Measurements from ENCODE around the gene FBXL7. TPM values are rescaled to one million over a fixed set of nuclear protein-coding genes. Genes with fewer than 3 reads are reported as not detected.

Gene FBXL7
- total RNA-seq, 1 experiment from 2014 or later = not detected

DNA sequence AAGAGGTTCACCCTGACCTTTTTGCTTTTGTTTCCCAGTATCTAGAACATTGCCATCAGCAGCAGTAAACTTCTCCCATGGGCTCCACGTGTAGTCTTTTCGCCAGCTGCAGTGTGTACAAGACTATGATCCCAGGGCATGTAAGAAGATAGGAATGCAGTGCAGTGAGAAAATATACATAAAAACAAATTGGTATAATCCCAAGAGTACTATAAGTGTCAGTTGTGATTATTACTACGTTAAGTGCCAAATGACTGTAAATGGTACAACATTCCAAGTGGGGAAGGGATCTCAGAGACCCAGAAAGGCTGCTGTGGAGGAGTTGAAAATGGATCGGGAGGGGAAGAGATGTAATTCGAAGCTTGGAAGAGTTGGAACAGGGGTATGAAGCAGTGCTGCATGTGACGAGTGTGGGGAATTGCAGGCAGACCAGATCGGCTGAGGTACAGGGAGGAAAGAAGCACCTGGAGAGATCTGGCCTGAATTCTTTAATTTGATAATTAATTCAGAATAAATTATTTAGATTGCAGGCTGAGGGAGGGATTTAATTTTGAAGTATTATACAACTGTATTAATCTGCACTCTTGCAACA is 95.1 kb downstream of the FBXL7 start:
- no peaks in the 10 kb centered on the region for H3K9me3 ChIP-seq (ENCODE audit: insufficient read depth, low read depth)
- BruUV-seq (replicated peaks) = no TSS peak
- no peaks in the 10 kb centered on the region for H3K27me3 ChIP-seq (ENCODE audit: insufficient read depth, low read depth)
- no peak for DNase-seq
- H3K4me3 ChIP-seq = no peak overlapping the region
- no peak overlapping the region for H2AFZ ChIP-seq
- H3K9me2 ChIP-seq (ENCODE audit: insufficient read depth) = no peaks in the 10 kb centered on the region
- no peaks in the 10 kb centered on the region for H3K79me2 ChIP-seq (ENCODE audit: low read depth)
- H3K4me1 ChIP-seq (replicated peaks; ENCODE audit: insufficient read depth) = no peaks in the 10 kb centered on the region
- H4K20me1 ChIP-seq (ENCODE audit: insufficient read depth) = no peaks in the 10 kb centered on the region
- no peaks in the 10 kb centered on the region for H3F3A ChIP-seq (ENCODE audit: insufficient read depth, low read depth)
- no peaks in the 10 kb centered on the region for H3K36me3 ChIP-seq (ENCODE audit: low read depth)
- H3K4me2 ChIP-seq = no peak overlapping the region
- intact Hi-C loops (cut with micrococcal nuclease; ENCODE audit: unreplicated experiment) = no loop called here
- ChIA-PET POLR2A (ENCODE audit: unreplicated experiment) (no interaction called here), CTCF (no interaction called here)
- no peak overlapping the region for H3K27ac ChIP-seq
- TF ChIP-seq EZH2 (IDR thresholded peaks at IDR 0.05; ENCODE audit: low read depth) (no peak), CTCF (conservative IDR thresholded peaks at IDR 0.05) (no peak)

- H3K4me3 ChIP-seq = no peak overlapping the region
- H3K27me3 ChIP-seq (ENCODE audit: insufficient read depth, low read depth) = no peaks in the 10 kb centered on the region
- no peaks in the 10 kb centered on the region for H3F3A ChIP-seq (ENCODE audit: insufficient read depth, low read depth)
- no TSS peak for BruUV-seq (replicated peaks)
- no peaks in the 10 kb centered on the region for H3K36me3 ChIP-seq (ENCODE audit: low read depth)
- POLR2A ChIA-PET (ENCODE audit: unreplicated experiment) = no interaction called here
- DNase-seq = no peak
- H3K4me1 ChIP-seq (replicated peaks; ENCODE audit: insufficient read depth) = no peaks in the 10 kb centered on the region
- no peak overlapping the region for H3K27ac ChIP-seq
- H3K79me2 ChIP-seq (ENCODE audit: low read depth) = no peaks in the 10 kb centered on the region
- TF ChIP-seq EZH2 (IDR thresholded peaks at IDR 0.05; ENCODE audit: low read depth) (no peak), CTCF (conservative IDR thresholded peaks at IDR 0.05) (no peak)
- no peak overlapping the region for H3K4me2 ChIP-seq
- no peaks in the 10 kb centered on the region for H3K9me3 ChIP-seq (ENCODE audit: insufficient read depth, low read depth)
- H3K9me2 ChIP-seq (ENCODE audit: insufficient read depth) = no peaks in the 10 kb centered on the region
- intact Hi-C loops (cut with micrococcal nuclease; ENCODE audit: unreplicated experiment) = no loop called here
- no peaks in the 10 kb centered on the region for H4K20me1 ChIP-seq (ENCODE audit: insufficient read depth)
- no peak overlapping the region for H2AFZ ChIP-seq
- CTCF ChIA-PET = no interaction called here
Measured at GRCh38 chr5:15595929-15596328, 95.9 kb downstream of the FBXL7 start.

GRCh38 chr5:15596936-15597335 is 97.0 kb downstream of the FBXL7 start:
- ChIA-PET CTCF (no interaction called here), POLR2A (ENCODE audit: unreplicated experiment) (no interaction called here)

More at GRCh38 chr5:15596936-15597335, 97.0 kb downstream of the FBXL7 start:
- Histone ChIP-seq H3K27ac (no peak overlapping the region), H3F3A (ENCODE audit: insufficient read depth, low read depth) (no peaks in the 10 kb centered on the region), H3K4me2 (no peak overlapping the region), H3K4me3 (no peak overlapping the region), H2AFZ (no peak overlapping the region), H3K36me3 (ENCODE audit: low read depth) (no peaks in the 10 kb centered on the region), H3K27me3 (ENCODE audit: insufficient read depth, low read depth) (no peaks in the 10 kb centered on the region), H3K9me2 (ENCODE audit: insufficient read depth) (no peaks in the 10 kb centered on the region), H4K20me1 (ENCODE audit: insufficient read depth) (no peaks in the 10 kb centered on the region), H3K4me1 (replicated peaks; ENCODE audit: insufficient read depth) (no peaks in the 10 kb centered on the region), H3K79me2 (ENCODE audit: low read depth) (no peaks in the 10 kb centered on the region), H3K9me3 (ENCODE audit: insufficient read depth, low read depth) (no peaks in the 10 kb centered on the region)
- no peak for DNase-seq
- TF ChIP-seq EZH2 (IDR thresholded peaks at IDR 0.05; ENCODE audit: low read depth) = no peak
- TF ChIP-seq CTCF (conservative IDR thresholded peaks at IDR 0.05) = no peak
- BruUV-seq (replicated peaks) = no TSS peak
- intact Hi-C loops (cut with micrococcal nuclease; ENCODE audit: unreplicated experiment) = no loop called here
